GM23338 (cell line): ENCODE results near the gene PAX2. TPM values are rescaled to one million over a fixed set of nuclear protein-coding genes. Genes with fewer than 3 reads are reported as not detected.

ENCODE experiments used
- ATAC-seq: fragments of 200-7000 bp; cut with Tn5 transposase; 3 replicates; pipeline ENCODE4 v1.9.1; 2020
- DNase-seq: peaks from one replicate; pipeline ENCODE4 v3.0.0-alpha.2; 2015; ENCODE audit warnings: low spot score
- H2AFZ ChIP-seq: fragments of 200-600 bp; sonication (generic); 2 replicates; pipeline ENCODE4 v1.8.0; 2016; ENCODE audit warnings: antibody characterized with exemption, mild to moderate bottlenecking, moderate library complexity
- H3F3A ChIP-seq: fragments of 200-600 bp; sonication (generic); replicated peaks from 2 replicates; pipeline ENCODE4 v1.8.0; 2017; ENCODE audit warnings: antibody characterized with exemption, mixed run types, low read depth
- H3K27ac ChIP-seq: fragments of 200-600 bp; sonication (generic); 2 replicates; pipeline ENCODE4 v1.6.1; 2016; ENCODE audit warnings: low read depth
- H3K27me3 ChIP-seq: fragments of 200-600 bp; sonication (generic); 2 replicates; pipeline ENCODE4 v1.8.0; 2016; ENCODE audit warnings: mild to moderate bottlenecking, mixed run types, moderate library complexity; ENCODE audit not compliant: insufficient read depth
- H3K36me3 ChIP-seq: fragments of 200-600 bp; sonication (generic); 2 replicates; pipeline ENCODE4 v1.8.0; 2016; ENCODE audit warnings: mild to moderate bottlenecking; ENCODE audit not compliant: insufficient read depth
- H3K4me1 ChIP-seq: fragments of 200-600 bp; sonication (generic); 2 replicates; pipeline ENCODE4 v1.8.0; 2016; ENCODE audit warnings: mild to moderate bottlenecking, moderate library complexity; ENCODE audit not compliant: insufficient read depth
- H3K4me2 ChIP-seq: fragments of 200-600 bp; sonication (generic); 2 replicates; pipeline ENCODE4 v1.7.1; 2017; ENCODE audit warnings: mixed run types
- H3K4me3 ChIP-seq: fragments of 200-600 bp; sonication (generic); 2 replicates; pipeline ENCODE4 v1.6.1; 2016; ENCODE audit warnings: mixed run types
- H3K79me2 ChIP-seq: fragments of 200-600 bp; sonication (generic); replicated peaks from 2 replicates; pipeline ENCODE4 v1.8.0; 2017; ENCODE audit warnings: mild to moderate bottlenecking; ENCODE audit not compliant: insufficient read depth
- H3K9me2 ChIP-seq: fragments of 200-600 bp; sonication (generic); 2 replicates; pipeline ENCODE4 v1.8.0; 2017; ENCODE audit not compliant: insufficient read depth
- H4K20me1 ChIP-seq: fragments of 200-600 bp; sonication (generic); replicated peaks from 2 replicates; pipeline ENCODE4 v1.8.0; 2017; ENCODE audit warnings: mild to moderate bottlenecking; ENCODE audit not compliant: insufficient read depth
- H3K27ac Mint-ChIP-seq: 2 replicates; pipeline ENCODE4 v1.8.0; 2020; ENCODE audit warnings: inconsistent platforms, mild to moderate bottlenecking, moderate library complexity, mixed read lengths
- H3K27me3 Mint-ChIP-seq: 3 replicates; pipeline ENCODE4 v1.8.0; 2022; ENCODE audit warnings: low read depth, mild to moderate bottlenecking, moderate library complexity, mixed read lengths, inconsistent platforms; ENCODE audit not compliant: insufficient read depth, poor library complexity
- H3K36me3 Mint-ChIP-seq: 3 replicates; pipeline ENCODE4 v1.8.0; 2021; ENCODE audit warnings: low read depth, mild to moderate bottlenecking, inconsistent platforms, moderate library complexity, mixed read lengths
- H3K4me1 Mint-ChIP-seq: 3 replicates; pipeline ENCODE4 v1.8.0; 2020; ENCODE audit warnings: mild to moderate bottlenecking, inconsistent platforms, mixed read lengths
- H3K4me3 Mint-ChIP-seq: 3 replicates; pipeline ENCODE4 v1.8.0; 2021; ENCODE audit warnings: moderate library complexity, mild to moderate bottlenecking, inconsistent platforms, mixed read lengths
- H3K9me3 Mint-ChIP-seq: 3 replicates; pipeline ENCODE4 v1.8.0; 2020; ENCODE audit warnings: moderate library complexity, mild to moderate bottlenecking, inconsistent platforms, mixed read lengths
- CREB1 ChIP-seq: fragments of 250-450 bp; sonication (Bioruptor Pico); IDR thresholded peaks from 2 replicates; pipeline ENCODE4 v1.5.0; 2020; ENCODE audit warnings: low read depth, mild to moderate bottlenecking, moderate library complexity
- ETS1 ChIP-seq: IDR thresholded peaks from 2 replicates; pipeline ENCODE4 v1.6.1; 2016; ENCODE audit warnings: antibody characterized with exemption
- EZH2 ChIP-seq: fragments of 200-600 bp; sonication (generic); IDR thresholded peaks from one replicate; pipeline ENCODE4 v1.8.0; 2017; ENCODE audit warnings: antibody characterized with exemption, mild to moderate bottlenecking, low read depth; ENCODE audit not compliant: unreplicated experiment
- EZH2phosphoT487 ChIP-seq: fragments of 200-600 bp; sonication (generic); IDR thresholded peaks from one replicate; pipeline ENCODE4 v1.8.1; 2018; ENCODE audit warnings: antibody characterized with exemption; ENCODE audit not compliant: unreplicated experiment
- JUNB ChIP-seq: IDR thresholded peaks from one replicate; pipeline ENCODE4 v1.6.1; 2016; ENCODE audit warnings: antibody characterized with exemption; ENCODE audit not compliant: unreplicated experiment
- NANOG ChIP-seq: IDR thresholded peaks from 2 replicates; pipeline ENCODE4 v1.6.1; 2016; ENCODE audit warnings: antibody characterized with exemption, borderline replicate concordance
- POLR2AphosphoS5 ChIP-seq: IDR thresholded peaks from 2 replicates; pipeline ENCODE4 v1.6.1; 2016; ENCODE audit warnings: antibody characterized with exemption, low read depth
- REST ChIP-seq: IDR thresholded peaks from one replicate; pipeline ENCODE4 v1.6.1; 2018; ENCODE audit warnings: antibody characterized with exemption; ENCODE audit not compliant: unreplicated experiment
- STAT1 ChIP-seq: IDR thresholded peaks from one replicate; pipeline ENCODE4 v1.6.1; 2016; ENCODE audit warnings: antibody characterized with exemption; ENCODE audit not compliant: unreplicated experiment
- ZNF114 ChIP-seq: fragments of 250-450 bp; sonication (Bioruptor Pico); IDR thresholded peaks from 2 replicates; pipeline ENCODE4 v1.5.0; 2020; ENCODE audit warnings: mild to moderate bottlenecking, moderate library complexity
- ZNF331 ChIP-seq: fragments of 250-450 bp; sonication (Bioruptor Pico); IDR thresholded peaks from 2 replicates; pipeline ENCODE4 v1.5.0; 2020; ENCODE audit warnings: low read depth, mild to moderate bottlenecking, moderate library complexity
- polyA plus RNA-seq: library from polyadenylated mRNA; unstranded; fragments of >200 nt; fragmentation: Nextera tagmentation; extraction: Ambion mirVana; gene quantifications from 2 replicates; pipeline ENCODE4 v1.2.1, GENCODE V29; 2016
- total RNA-seq: library from RNA; depleted of rRNA; stranded (reverse); fragments of >200 nt; shearing (Covaris generic); gene quantifications from 2 replicates; pipeline ENCODE4 v1.2.3, GENCODE V29; 2014
- TF ChIP-seq, protein P1 (sequence below): fragments of 250-450 bp; sonication (Bioruptor Pico); IDR thresholded peaks from 2 replicates; pipeline ENCODE4 v1.5.0; 2020; ENCODE audit warnings: mild to moderate bottlenecking, moderate library complexity
- TF ChIP-seq, protein P2 (sequence below), 2 experiments: fragments of 200-600 bp in 1 of 2; sonication (generic) in 1 of 2; conservative IDR thresholded peaks; 2 replicates each; pipeline versions ENCODE4 v1.5.1 to v1.6.1; 2016 to 2017; ENCODE audit warnings: antibody characterized with exemption in 2 of 2, low read depth in 2 of 2, mild to moderate bottlenecking in 2 of 2, moderate library complexity in 1 of 2

The PAX2 gene
- total and polyA plus RNA-seq, 2 experiments from 2014 or later = not detected

- Histone ChIP-seq H3K4me1 (no peaks in the 10 kb centered on the region), H3K27ac (no peak overlapping the region), H3K79me2 (no peaks in the 10 kb centered on the region), H2AFZ (no peak overlapping the region), H3K36me3 (no peaks in the 10 kb centered on the region), H4K20me1 (no peaks in the 10 kb centered on the region), H3K4me2 (no peak overlapping the region), H3K4me3 (no peak overlapping the region), H3K9me2 (no peaks in the 10 kb centered on the region), H3F3A (no peaks in the 10 kb centered on the region), H3K27me3 (peaks cover 20% of the 10 kb centered on the region; the same call in 1 of the 2 replicates)
- H3K4me1 Mint-ChIP-seq = peaks cover 2% of the 10 kb centered on the region; the same call in 2 of the 3 replicates
- no peak overlapping the region for H3K4me3 Mint-ChIP-seq
- H3K36me3 Mint-ChIP-seq = no peaks in the 10 kb centered on the region; the same call in 2 of the 3 replicates
- TF ChIP-seq NANOG = no peak
- TF ChIP-seq, protein P1, sequence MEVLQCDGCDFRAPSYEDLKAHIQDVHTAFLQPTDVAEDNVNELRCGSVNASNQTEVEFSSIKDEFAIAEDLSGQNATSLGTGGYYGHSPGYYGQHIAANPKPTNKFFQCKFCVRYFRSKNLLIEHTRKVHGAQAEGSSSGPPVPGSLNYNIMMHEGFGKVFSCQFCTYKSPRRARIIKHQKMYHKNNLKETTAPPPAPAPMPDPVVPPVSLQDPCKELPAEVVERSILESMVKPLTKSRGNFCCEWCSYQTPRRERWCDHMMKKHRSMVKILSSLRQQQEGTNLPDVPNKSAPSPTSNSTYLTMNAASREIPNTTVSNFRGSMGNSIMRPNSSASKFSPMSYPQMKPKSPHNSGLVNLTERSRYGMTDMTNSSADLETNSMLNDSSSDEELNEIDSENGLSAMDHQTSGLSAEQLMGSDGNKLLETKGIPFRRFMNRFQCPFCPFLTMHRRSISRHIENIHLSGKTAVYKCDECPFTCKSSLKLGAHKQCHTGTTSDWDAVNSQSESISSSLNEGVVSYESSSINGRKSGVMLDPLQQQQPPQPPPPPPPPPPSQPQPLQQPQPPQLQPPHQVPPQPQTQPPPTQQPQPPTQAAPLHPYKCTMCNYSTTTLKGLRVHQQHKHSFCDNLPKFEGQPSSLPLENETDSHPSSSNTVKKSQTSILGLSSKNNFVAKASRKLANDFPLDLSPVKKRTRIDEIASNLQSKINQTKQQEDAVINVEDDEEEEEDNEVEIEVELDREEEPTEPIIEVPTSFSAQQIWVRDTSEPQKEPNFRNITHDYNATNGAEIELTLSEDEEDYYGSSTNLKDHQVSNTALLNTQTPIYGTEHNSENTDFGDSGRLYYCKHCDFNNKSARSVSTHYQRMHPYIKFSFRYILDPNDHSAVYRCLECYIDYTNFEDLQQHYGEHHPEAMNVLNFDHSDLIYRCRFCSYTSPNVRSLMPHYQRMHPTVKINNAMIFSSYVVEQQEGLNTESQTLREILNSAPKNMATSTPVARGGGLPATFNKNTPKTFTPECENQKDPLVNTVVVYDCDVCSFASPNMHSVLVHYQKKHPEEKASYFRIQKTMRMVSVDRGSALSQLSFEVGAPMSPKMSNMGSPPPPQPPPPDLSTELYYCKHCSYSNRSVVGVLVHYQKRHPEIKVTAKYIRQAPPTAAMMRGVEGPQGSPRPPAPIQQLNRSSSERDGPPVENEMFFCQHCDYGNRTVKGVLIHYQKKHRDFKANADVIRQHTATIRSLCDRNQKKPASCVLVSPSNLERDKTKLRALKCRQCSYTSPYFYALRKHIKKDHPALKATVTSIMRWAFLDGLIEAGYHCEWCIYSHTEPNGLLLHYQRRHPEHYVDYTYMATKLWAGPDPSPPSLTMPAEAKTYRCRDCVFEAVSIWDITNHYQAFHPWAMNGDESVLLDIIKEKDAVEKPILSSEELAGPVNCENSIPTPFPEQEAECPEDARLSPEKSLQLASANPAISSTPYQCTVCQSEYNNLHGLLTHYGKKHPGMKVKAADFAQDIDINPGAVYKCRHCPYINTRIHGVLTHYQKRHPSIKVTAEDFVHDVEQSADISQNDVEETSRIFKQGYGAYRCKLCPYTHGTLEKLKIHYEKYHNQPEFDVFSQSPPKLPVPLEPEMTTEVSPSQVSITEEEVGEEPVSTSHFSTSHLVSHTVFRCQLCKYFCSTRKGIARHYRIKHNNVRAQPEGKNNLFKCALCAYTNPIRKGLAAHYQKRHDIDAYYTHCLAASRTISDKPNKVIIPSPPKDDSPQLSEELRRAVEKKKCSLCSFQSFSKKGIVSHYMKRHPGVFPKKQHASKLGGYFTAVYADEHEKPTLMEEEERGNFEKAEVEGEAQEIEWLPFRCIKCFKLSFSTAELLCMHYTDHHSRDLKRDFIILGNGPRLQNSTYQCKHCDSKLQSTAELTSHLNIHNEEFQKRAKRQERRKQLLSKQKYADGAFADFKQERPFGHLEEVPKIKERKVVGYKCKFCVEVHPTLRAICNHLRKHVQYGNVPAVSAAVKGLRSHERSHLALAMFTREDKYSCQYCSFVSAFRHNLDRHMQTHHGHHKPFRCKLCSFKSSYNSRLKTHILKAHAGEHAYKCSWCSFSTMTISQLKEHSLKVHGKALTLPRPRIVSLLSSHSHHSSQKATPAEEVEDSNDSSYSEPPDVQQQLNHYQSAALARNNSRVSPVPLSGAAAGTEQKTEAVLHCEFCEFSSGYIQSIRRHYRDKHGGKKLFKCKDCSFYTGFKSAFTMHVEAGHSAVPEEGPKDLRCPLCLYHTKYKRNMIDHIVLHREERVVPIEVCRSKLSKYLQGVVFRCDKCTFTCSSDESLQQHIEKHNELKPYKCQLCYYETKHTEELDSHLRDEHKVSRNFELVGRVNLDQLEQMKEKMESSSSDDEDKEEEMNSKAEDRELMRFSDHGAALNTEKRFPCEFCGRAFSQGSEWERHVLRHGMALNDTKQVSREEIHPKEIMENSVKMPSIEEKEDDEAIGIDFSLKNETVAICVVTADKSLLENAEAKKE (CRISPR knock-in tag) = no peak
- no peak for TF ChIP-seq CREB1 (CRISPR knock-in tag)
- no peak for TF ChIP-seq EZH2
- TF ChIP-seq POLR2AphosphoS5 = no peak
- TF ChIP-seq EZH2phosphoT487 = no peak
- TF ChIP-seq, protein P2, sequence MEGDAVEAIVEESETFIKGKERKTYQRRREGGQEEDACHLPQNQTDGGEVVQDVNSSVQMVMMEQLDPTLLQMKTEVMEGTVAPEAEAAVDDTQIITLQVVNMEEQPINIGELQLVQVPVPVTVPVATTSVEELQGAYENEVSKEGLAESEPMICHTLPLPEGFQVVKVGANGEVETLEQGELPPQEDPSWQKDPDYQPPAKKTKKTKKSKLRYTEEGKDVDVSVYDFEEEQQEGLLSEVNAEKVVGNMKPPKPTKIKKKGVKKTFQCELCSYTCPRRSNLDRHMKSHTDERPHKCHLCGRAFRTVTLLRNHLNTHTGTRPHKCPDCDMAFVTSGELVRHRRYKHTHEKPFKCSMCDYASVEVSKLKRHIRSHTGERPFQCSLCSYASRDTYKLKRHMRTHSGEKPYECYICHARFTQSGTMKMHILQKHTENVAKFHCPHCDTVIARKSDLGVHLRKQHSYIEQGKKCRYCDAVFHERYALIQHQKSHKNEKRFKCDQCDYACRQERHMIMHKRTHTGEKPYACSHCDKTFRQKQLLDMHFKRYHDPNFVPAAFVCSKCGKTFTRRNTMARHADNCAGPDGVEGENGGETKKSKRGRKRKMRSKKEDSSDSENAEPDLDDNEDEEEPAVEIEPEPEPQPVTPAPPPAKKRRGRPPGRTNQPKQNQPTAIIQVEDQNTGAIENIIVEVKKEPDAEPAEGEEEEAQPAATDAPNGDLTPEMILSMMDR (conservative IDR thresholded peaks at IDR 0.05; ENCODE audit: low read depth in 2 of 2) = no peak
- no peak for TF ChIP-seq ETS1
- TF ChIP-seq ZNF114 = no peak
- no peak for TF ChIP-seq JUNB
- TF ChIP-seq ZNF331 (CRISPR knock-in tag) = no peak
- TF ChIP-seq REST = no peak
- no peak for TF ChIP-seq STAT1
- ATAC-seq = no peak
- H3K27ac Mint-ChIP-seq = no peak overlapping the region
- peaks cover 2% of the 10 kb centered on the region; the same call in 1 of the 3 replicates for H3K9me3 Mint-ChIP-seq
- H3K27me3 Mint-ChIP-seq = peaks cover 26% of the 10 kb centered on the region
- no peak for DNase-seq
Observed at GRCh38 chr10:100858261-100858660, 112.9 kb downstream of the PAX2 start.
